Lower lobe of right lung (tissue), 2 donors: ENCODE measurements around the gene SFXN3. TPM values are rescaled to one million over a fixed set of nuclear protein-coding genes. Genes with fewer than 3 reads are reported as not detected.

Source experiments
- ATAC-seq, 2 donors: fragments of 200-7000 bp; cut with Tn5 transposase; one replicate each; pipeline ENCODE4 v1.9.1; 2020 to 2022; ENCODE audit warnings: mild to moderate bottlenecking in 2 of 2, moderate library complexity in 2 of 2
- DNase-seq: peaks from one replicate; pipeline ENCODE4 v3.0.0-alpha.2; 2020
- H3K27ac ChIP-seq: fragments of 200-600 bp; one replicate; pipeline ENCODE4 v1.8.0; 2022
- H3K27me3 ChIP-seq: fragments of 200-600 bp; one replicate; pipeline ENCODE4 v1.8.0; 2022; ENCODE audit warnings: low read depth
- H3K36me3 ChIP-seq: fragments of 200-600 bp; one replicate; pipeline ENCODE4 v1.8.0; 2022; ENCODE audit warnings: mild to moderate bottlenecking
- H3K4me1 ChIP-seq: fragments of 200-600 bp; one replicate; pipeline ENCODE4 v1.8.0; 2022
- H3K4me3 ChIP-seq: fragments of 200-600 bp; one replicate; pipeline ENCODE4 v1.8.0; 2022; ENCODE audit warnings: mild to moderate bottlenecking
- H3K9me3 ChIP-seq: fragments of 200-600 bp; one replicate; pipeline ENCODE4 v1.8.0; 2022
- intact Hi-C: fragments of 100-400 bp; cut with DNase I; formaldehyde crosslinking; loops from one replicate; pipeline ENCODE4 v1.11.0; 2022
- total RNA-seq: library from RNA; stranded (reverse); fragmentation: NEBNext Ultra II Directional; extraction: Animal tissue kit (Norgen Biotek cat#: 25700); gene quantifications from one replicate; pipeline ENCODE4 v1.2.1, GENCODE V29; 2021
- TF ChIP-seq, protein P1 (sequence below): fragments of 200-600 bp; IDR thresholded peaks from one replicate; pipeline ENCODE4 v1.8.0; 2022; ENCODE audit warnings: antibody characterized with exemption, mild to moderate bottlenecking
- donor health status: DM: no; HTN: yes; CAD: no; lungs with severe emphysema.

Gene SFXN3
- total RNA-seq, 1 donor from 2014 or later: 57.8 TPM

GRCh38 chr10:101005869-101006567 lies 25.0 kb upstream of the SFXN3 start:
- peak overlapping the region; percentile 25 for H3K27ac ChIP-seq
- peaks cover 51% of the 10 kb centered on the region for H3K36me3 ChIP-seq
- intact Hi-C loops: no loop called here
- DNase-seq: no peak
- H3K9me3 ChIP-seq: no peaks in the 10 kb centered on the region
- H3K27me3 ChIP-seq: no peaks in the 10 kb centered on the region
- no peak for ATAC-seq
- no peak overlapping the region for H3K4me3 ChIP-seq
- peaks cover 47% of the 10 kb centered on the region for H3K4me1 ChIP-seq
- TF ChIP-seq, protein P1, sequence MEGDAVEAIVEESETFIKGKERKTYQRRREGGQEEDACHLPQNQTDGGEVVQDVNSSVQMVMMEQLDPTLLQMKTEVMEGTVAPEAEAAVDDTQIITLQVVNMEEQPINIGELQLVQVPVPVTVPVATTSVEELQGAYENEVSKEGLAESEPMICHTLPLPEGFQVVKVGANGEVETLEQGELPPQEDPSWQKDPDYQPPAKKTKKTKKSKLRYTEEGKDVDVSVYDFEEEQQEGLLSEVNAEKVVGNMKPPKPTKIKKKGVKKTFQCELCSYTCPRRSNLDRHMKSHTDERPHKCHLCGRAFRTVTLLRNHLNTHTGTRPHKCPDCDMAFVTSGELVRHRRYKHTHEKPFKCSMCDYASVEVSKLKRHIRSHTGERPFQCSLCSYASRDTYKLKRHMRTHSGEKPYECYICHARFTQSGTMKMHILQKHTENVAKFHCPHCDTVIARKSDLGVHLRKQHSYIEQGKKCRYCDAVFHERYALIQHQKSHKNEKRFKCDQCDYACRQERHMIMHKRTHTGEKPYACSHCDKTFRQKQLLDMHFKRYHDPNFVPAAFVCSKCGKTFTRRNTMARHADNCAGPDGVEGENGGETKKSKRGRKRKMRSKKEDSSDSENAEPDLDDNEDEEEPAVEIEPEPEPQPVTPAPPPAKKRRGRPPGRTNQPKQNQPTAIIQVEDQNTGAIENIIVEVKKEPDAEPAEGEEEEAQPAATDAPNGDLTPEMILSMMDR: no peak

DNA sequence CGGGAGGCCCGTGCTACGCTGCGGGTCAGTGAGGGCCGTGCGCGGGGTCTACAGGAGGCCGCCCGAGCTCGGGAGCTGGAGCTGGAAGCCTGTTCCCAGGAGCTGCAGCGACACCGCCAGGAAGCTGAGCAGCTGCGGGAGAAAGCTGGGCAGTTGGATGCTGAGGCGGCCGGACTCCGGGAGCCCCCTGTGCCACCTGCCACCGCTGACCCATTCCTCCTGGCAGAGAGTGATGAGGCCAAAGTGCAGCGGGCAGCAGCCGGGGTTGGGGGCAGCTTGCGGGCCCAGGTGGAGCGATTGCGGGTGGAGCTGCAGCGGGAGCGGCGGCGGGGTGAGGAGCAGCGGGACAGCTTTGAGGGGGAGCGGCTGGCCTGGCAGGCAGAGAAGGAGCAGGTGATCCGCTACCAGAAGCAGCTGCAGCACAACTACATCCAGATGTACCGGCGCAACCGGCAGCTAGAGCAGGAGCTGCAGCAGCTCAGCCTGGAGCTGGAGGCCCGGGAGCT lies 24.4 kb upstream of the SFXN3 start:
- Histone ChIP-seq H3K4me3 (no peak overlapping the region), H3K4me1 (peaks cover 43% of the 10 kb centered on the region), H3K9me3 (no peaks in the 10 kb centered on the region), H3K27ac (no peak overlapping the region), H3K27me3 (no peaks in the 10 kb centered on the region), H3K36me3 (peaks cover 51% of the 10 kb centered on the region)
- TF ChIP-seq, protein P1: no peak
- DNase-seq: no peak
- intact Hi-C loops: no loop called here
- no peak for ATAC-seq

GRCh38 chr10:101007099-101007711 lies 23.8 kb upstream of the SFXN3 start:
- no peak for DNase-seq
- H3K9me3 ChIP-seq: no peaks in the 10 kb centered on the region
- peaks cover 51% of the 10 kb centered on the region for H3K36me3 ChIP-seq
- peak overlapping the region; percentile 46 for H3K27ac ChIP-seq
- no peak for ATAC-seq
- peaks cover 43% of the 10 kb centered on the region for H3K4me1 ChIP-seq
- TF ChIP-seq, protein P1: no peak
- H3K27me3 ChIP-seq: no peaks in the 10 kb centered on the region
- no peak overlapping the region for H3K4me3 ChIP-seq
- intact Hi-C loops: no loop called here

GRCh38 chr10:101007915-101008822 lies 22.9 kb upstream of the SFXN3 start:
- intact Hi-C loops: no loop called here
- H3K27ac ChIP-seq: no peak overlapping the region

More at GRCh38 chr10:101007915-101008822, 22.9 kb upstream of the SFXN3 start:
- ATAC-seq (no peak), DNase-seq (no peak)
- H3K9me3 ChIP-seq: no peaks in the 10 kb centered on the region
- no peaks in the 10 kb centered on the region for H3K27me3 ChIP-seq
- H3K4me1 ChIP-seq: peaks cover 43% of the 10 kb centered on the region
- TF ChIP-seq, protein P1: no peak
- H3K36me3 ChIP-seq: peaks cover 41% of the 10 kb centered on the region
- H3K4me3 ChIP-seq: no peak overlapping the region
